ENCODE results near the gene LDLR.

DNA sequence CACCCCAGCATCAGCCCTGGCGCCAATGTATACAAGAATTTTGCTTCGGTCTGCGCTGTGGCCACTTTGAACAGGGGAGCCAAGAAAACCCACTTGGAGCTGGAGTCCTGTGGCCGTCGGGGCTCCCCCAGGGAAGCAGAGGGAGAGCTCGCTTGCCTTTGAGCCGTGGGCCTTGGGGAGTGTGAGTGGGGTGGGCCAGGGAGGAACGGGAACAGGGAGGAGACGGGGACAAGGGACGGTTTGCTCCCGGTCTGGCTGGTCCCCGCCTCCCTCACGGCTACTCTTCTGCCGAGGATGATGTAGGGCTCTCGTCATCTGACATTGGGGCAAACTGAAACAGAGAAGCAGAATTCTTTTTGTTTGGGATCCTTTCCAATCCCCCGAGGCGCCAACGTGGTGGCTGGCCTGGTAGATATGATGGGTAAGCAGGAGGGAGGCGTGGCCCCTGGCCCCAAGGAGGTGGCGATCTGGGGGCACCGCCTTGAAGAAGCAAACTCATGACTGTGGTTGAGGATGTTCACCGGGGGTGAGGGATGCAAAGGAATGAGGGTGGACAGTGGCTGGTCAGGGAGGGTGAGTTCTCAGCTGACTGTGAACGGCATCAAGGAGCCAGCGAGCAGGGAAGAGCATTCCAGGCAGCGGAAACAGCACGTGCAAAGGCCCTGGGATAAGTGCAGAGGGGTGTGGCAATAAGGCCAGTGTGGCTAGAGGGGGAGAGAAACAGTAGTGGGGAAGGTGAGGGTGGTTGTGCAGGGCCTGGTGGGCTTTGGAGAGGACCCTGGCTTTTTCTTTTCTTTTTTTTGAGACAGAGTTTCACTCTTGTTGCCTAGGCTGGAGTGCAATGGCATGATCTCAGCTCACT lies 77.2 kb downstream of the LDLR start:
- TF ChIP-seq, protein P1, sequence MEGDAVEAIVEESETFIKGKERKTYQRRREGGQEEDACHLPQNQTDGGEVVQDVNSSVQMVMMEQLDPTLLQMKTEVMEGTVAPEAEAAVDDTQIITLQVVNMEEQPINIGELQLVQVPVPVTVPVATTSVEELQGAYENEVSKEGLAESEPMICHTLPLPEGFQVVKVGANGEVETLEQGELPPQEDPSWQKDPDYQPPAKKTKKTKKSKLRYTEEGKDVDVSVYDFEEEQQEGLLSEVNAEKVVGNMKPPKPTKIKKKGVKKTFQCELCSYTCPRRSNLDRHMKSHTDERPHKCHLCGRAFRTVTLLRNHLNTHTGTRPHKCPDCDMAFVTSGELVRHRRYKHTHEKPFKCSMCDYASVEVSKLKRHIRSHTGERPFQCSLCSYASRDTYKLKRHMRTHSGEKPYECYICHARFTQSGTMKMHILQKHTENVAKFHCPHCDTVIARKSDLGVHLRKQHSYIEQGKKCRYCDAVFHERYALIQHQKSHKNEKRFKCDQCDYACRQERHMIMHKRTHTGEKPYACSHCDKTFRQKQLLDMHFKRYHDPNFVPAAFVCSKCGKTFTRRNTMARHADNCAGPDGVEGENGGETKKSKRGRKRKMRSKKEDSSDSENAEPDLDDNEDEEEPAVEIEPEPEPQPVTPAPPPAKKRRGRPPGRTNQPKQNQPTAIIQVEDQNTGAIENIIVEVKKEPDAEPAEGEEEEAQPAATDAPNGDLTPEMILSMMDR (IDR thresholded peaks at IDR 0.05): no peak
- TF ChIP-seq EZH2phosphoT487 (IDR thresholded peaks at IDR 0.05): no peak
